IMR-90 (cell line): ENCODE measurements around the gene LDAH. TPM values are rescaled to one million over a fixed set of nuclear protein-coding genes. Genes with fewer than 3 reads are reported as not detected.

Experiments used
- ATAC-seq: fragments of 200-7000 bp; cut with Tn5 transposase; 2 replicates; pipeline ENCODE4 v1.9.1; 2020; ENCODE audit warnings: low read depth, mild to moderate bottlenecking, moderate library complexity
- BruUV-seq: library from RNA; stranded (reverse); fragments of 400-500 nt; replicated peaks from 2 replicates; lab custom pipeline; 2021; lab: Mats Ljungman, UMichigan
- CTCF ChIA-PET: fragments of 300-600 bp; formaldehyde crosslinking; extraction: SDS; loops from one replicate; lab custom pipeline; 2021; ENCODE audit warnings: antibody characterized with exemption; lab: Yijun Ruan, JAX
- POLR2A ChIA-PET: fragments of 300-600 bp; sonication (Branson Sonifier 250); formaldehyde crosslinking; loops from one replicate; lab custom pipeline; 2022; ENCODE audit warnings: antibody characterized with exemption; ENCODE audit not compliant: unreplicated experiment; lab: Charles Lee
- DNase-seq: peaks from one replicate; pipeline ENCODE4 v3.0.0; 2013
- H2AFZ ChIP-seq: replicated peaks from 2 replicates; pipeline ENCODE3; 2013; ENCODE audit warnings: low read length, mild to moderate bottlenecking; ENCODE audit not compliant: poor library complexity
- H2AK5ac ChIP-seq: 2 replicates; pipeline ENCODE4 v1.6.1; 2013; ENCODE audit warnings: low read depth, low read length, inconsistent platforms
- H2AK9ac ChIP-seq: replicated peaks from 2 replicates; pipeline ENCODE3; 2013; ENCODE audit warnings: mild to moderate bottlenecking, low read depth, low read length, moderate library complexity; ENCODE audit not compliant: poor library complexity
- H2BK120ac ChIP-seq: 2 replicates; pipeline ENCODE4 v1.6.1; 2013; ENCODE audit warnings: low read depth, low read length, inconsistent platforms
- H2BK15ac ChIP-seq: 3 replicates; pipeline ENCODE4 v1.6.1; 2013; ENCODE audit warnings: low read depth, low read length, inconsistent platforms
- H2BK20ac ChIP-seq: 2 replicates; pipeline ENCODE4 v1.6.1; 2013; ENCODE audit warnings: low read depth, mild to moderate bottlenecking, inconsistent platforms, low read length, moderate library complexity
- H2BK5ac ChIP-seq: 2 replicates; pipeline ENCODE4 v1.6.1; 2013; ENCODE audit warnings: mild to moderate bottlenecking, low read depth, low read length, inconsistent platforms; ENCODE audit not compliant: poor library complexity, severe bottlenecking
- H3K14ac ChIP-seq: replicated peaks from 2 replicates; pipeline ENCODE4 v1.6.1; 2013; ENCODE audit warnings: low read depth, low read length, inconsistent platforms
- H3K18ac ChIP-seq: 2 replicates; pipeline ENCODE4 v1.6.1; 2013; ENCODE audit warnings: low read depth, low read length, control low read depth
- H3K23ac ChIP-seq: 2 replicates; pipeline ENCODE4 v1.6.1; 2013; ENCODE audit warnings: low read depth, low read length, inconsistent platforms
- H3K27ac ChIP-seq: 2 replicates; pipeline ENCODE4 v1.5.1; 2013; ENCODE audit warnings: mild to moderate bottlenecking, control low read depth, low read length; ENCODE audit not compliant: insufficient read depth
- H3K27me3 ChIP-seq: 2 replicates; pipeline ENCODE4 v1.6.1; 2013; ENCODE audit warnings: low read length; ENCODE audit not compliant: control insufficient read depth, insufficient read depth
- H3K36me3 ChIP-seq: 2 replicates; pipeline ENCODE4 v1.6.1; 2013; ENCODE audit warnings: low read length, mixed read lengths; ENCODE audit not compliant: control insufficient read depth, insufficient read depth
- H3K4ac ChIP-seq: 2 replicates; pipeline ENCODE4 v1.6.1; 2013; ENCODE audit warnings: low read depth, low read length, inconsistent platforms
- H3K4me1 ChIP-seq: 2 replicates; pipeline ENCODE4 v1.6.1; 2013; ENCODE audit warnings: low read length, mixed read lengths; ENCODE audit not compliant: control insufficient read depth, insufficient read depth
- H3K4me2 ChIP-seq: 2 replicates; pipeline ENCODE4 v1.6.1; 2013; ENCODE audit warnings: low read depth, mild to moderate bottlenecking, control low read depth, low read length, moderate library complexity
- H3K4me3 ChIP-seq: 2 replicates; pipeline ENCODE4 v1.5.1; 2013; ENCODE audit warnings: low read depth, mild to moderate bottlenecking, control low read depth, low read length, moderate library complexity; ENCODE audit not compliant: insufficient read depth
- H3K56ac ChIP-seq: 2 replicates; pipeline ENCODE4 v1.6.1; 2013; ENCODE audit warnings: low read length, inconsistent platforms; ENCODE audit not compliant: insufficient read depth; ENCODE audit errors: extremely low read depth
- H3K79me1 ChIP-seq, 2 experiments: 2 replicates each; pipeline ENCODE4 v1.6.1; 2013; ENCODE audit warnings: low read length in 2 of 2, inconsistent platforms in 1 of 2, low read depth in 1 of 2
- H3K9ac ChIP-seq: 2 replicates; pipeline ENCODE4 v1.6.1; 2013; ENCODE audit warnings: low read depth, low read length, control low read depth
- H3K9me1 ChIP-seq: 2 replicates; pipeline ENCODE4 v1.6.1; 2013; ENCODE audit warnings: low read length, inconsistent platforms; ENCODE audit not compliant: insufficient read depth
- H3K9me3 ChIP-seq: 2 replicates; pipeline ENCODE4 v1.6.1; 2013; ENCODE audit warnings: low read length; ENCODE audit not compliant: control insufficient read depth, insufficient read depth
- H4K20me1 ChIP-seq: 2 replicates; pipeline ENCODE4 v1.6.1; 2013; ENCODE audit warnings: low read length, inconsistent platforms; ENCODE audit not compliant: insufficient read depth
- H4K5ac ChIP-seq: 2 replicates; pipeline ENCODE4 v1.6.1; 2013; ENCODE audit warnings: mild to moderate bottlenecking, low read depth, low read length, control low read depth
- H4K8ac ChIP-seq, 2 experiments: 2 replicates each; pipeline ENCODE4 v1.6.1; 2013; ENCODE audit warnings: low read depth in 2 of 2, low read length in 2 of 2, control low read depth in 1 of 2, inconsistent platforms in 1 of 2
- H4K91ac ChIP-seq: 2 replicates; pipeline ENCODE4 v1.6.1; 2013; ENCODE audit warnings: low read depth, low read length, inconsistent platforms; ENCODE audit not compliant: insufficient read depth
- BHLHE40 ChIP-seq: fragments of 150-350 bp; IDR thresholded peaks from 2 replicates; pipeline ENCODE4 v1.6.1; 2016; ENCODE audit warnings: mild to moderate bottlenecking, low read depth, low read length
- CEBPB ChIP-seq: IDR thresholded peaks from 2 replicates; pipeline ENCODE4 v1.6.1; 2012; ENCODE audit warnings: low read depth, low read length, improper control_type of control experiment
- CHD1 ChIP-seq: IDR thresholded peaks from 2 replicates; pipeline ENCODE4 v1.6.1; 2012; ENCODE audit warnings: low read depth, low read length, improper control_type of control experiment
- FOS ChIP-seq: fragments of 150-350 bp; IDR thresholded peaks from 2 replicates; pipeline ENCODE4 v1.6.1; 2016; ENCODE audit warnings: low read depth, low read length
- MAFK ChIP-seq: IDR thresholded peaks from 2 replicates; pipeline ENCODE4 v1.6.1; 2012; ENCODE audit warnings: low read depth, low read length, improper control_type of control experiment
- MAZ ChIP-seq: IDR thresholded peaks from 2 replicates; pipeline ENCODE4 v1.6.1; 2012; ENCODE audit warnings: low read depth, mild to moderate bottlenecking, low read length, improper control_type of control experiment, moderate library complexity, borderline replicate concordance
- MXI1 ChIP-seq: IDR thresholded peaks from 2 replicates; pipeline ENCODE4 v1.6.1; 2012; ENCODE audit warnings: low read depth, mild to moderate bottlenecking, low read length, moderate library complexity, borderline replicate concordance
- NFE2L2 ChIP-seq: fragments of 150-350 bp; IDR thresholded peaks from 2 replicates; pipeline ENCODE4 v1.6.1; 2016; ENCODE audit warnings: low read depth, mild to moderate bottlenecking, low read length
- POLR2A ChIP-seq: IDR thresholded peaks from 2 replicates; pipeline ENCODE4 v1.6.1; 2012; ENCODE audit warnings: mild to moderate bottlenecking, low read depth, low read length
- RAD21 ChIP-seq: IDR thresholded peaks from 2 replicates; pipeline ENCODE4 v1.6.1; 2012; ENCODE audit warnings: low read length, improper control_type of control experiment
- RCOR1 ChIP-seq: IDR thresholded peaks from 2 replicates; pipeline ENCODE4 v1.6.1; 2012; ENCODE audit warnings: mild to moderate bottlenecking, low read length, improper control_type of control experiment; ENCODE audit not compliant: insufficient replicate concordance
- RFX5 ChIP-seq: IDR thresholded peaks from 2 replicates; pipeline ENCODE4 v1.8.0; 2012; ENCODE audit warnings: low read depth, mild to moderate bottlenecking, low read length, moderate library complexity
- SMC3 ChIP-seq: fragments of 150-350 bp; IDR thresholded peaks from 2 replicates; pipeline ENCODE4 v1.6.1; 2016; ENCODE audit warnings: low read depth, mild to moderate bottlenecking, antibody characterized with exemption, low read length, moderate library complexity
- WGBS, 2 experiments: methylation state at CpG; one replicate each; pipeline versions ENCODE4 v1.1.5 to v1.1.7; 2013; ENCODE audit warnings: missing lambda C conversion rate in 2 of 2; ENCODE audit not compliant: insufficient read length in 1 of 2; ENCODE audit errors: extremely low coverage in 2 of 2; 5-methylcytosine and 5-hydroxymethylcytosine counted together
- dilution Hi-C: fragments of 300-500 bp; cut with HindIII; formaldehyde crosslinking; loops from one replicate; pipeline ENCODE4 v1.14.3; 2018; ENCODE audit warnings: low sequenced_read_pairs; ENCODE audit not compliant: unreplicated experiment
- in situ Hi-C: fragments of 300-500 bp; cut with MboI; formaldehyde crosslinking; loops from 3 replicates; pipeline ENCODE4 v1.14.3; 2019; ENCODE audit warnings: low sequenced_read_pairs, inconsistent platforms, mixed read lengths
- intact Hi-C: fragments of 100-400 bp; cut with micrococcal nuclease; formaldehyde crosslinking; loops from 2 replicates; pipeline ENCODE4 v1.10.0; 2022
- polyA plus RNA-seq, 3 experiments: library from polyadenylated mRNA; depleted of rRNA; stranded (reverse); fragments of >200 nt; gene quantifications; 2 replicates each; pipeline ENCODE4 v1.2.3, GENCODE V29; 2012; ENCODE audit warnings: low replicate concordance in 1 of 3
- total RNA-seq: library from RNA; depleted of rRNA; stranded (reverse); fragments of >200 nt; gene quantifications from 2 replicates; pipeline ENCODE4 v1.2.3, GENCODE V29; 2012
- TF ChIP-seq, protein P1 (sequence below): fragments of 150-350 bp; IDR thresholded peaks from 2 replicates; pipeline ENCODE4 v1.6.1; 2016; ENCODE audit warnings: low read depth, mild to moderate bottlenecking, low read length, moderate library complexity, borderline replicate concordance
- TF ChIP-seq, protein P2 (sequence below): conservative IDR thresholded peaks from 2 replicates; pipeline ENCODE4 v1.5.1; 2012; ENCODE audit warnings: mild to moderate bottlenecking, low read depth, low read length, improper control_type of control experiment
- TF ChIP-seq, protein P3 (sequence below): fragments of 150-350 bp; IDR thresholded peaks from 2 replicates; pipeline ENCODE4 v1.6.1; 2017; ENCODE audit warnings: mild to moderate bottlenecking, antibody characterized with exemption, low read length, low read depth

LDAH gene
- total and polyA plus RNA-seq, 2 of the 4 experiments (the other 2 are of a cell fraction): 12.1 to 31.7 TPM

DNA sequence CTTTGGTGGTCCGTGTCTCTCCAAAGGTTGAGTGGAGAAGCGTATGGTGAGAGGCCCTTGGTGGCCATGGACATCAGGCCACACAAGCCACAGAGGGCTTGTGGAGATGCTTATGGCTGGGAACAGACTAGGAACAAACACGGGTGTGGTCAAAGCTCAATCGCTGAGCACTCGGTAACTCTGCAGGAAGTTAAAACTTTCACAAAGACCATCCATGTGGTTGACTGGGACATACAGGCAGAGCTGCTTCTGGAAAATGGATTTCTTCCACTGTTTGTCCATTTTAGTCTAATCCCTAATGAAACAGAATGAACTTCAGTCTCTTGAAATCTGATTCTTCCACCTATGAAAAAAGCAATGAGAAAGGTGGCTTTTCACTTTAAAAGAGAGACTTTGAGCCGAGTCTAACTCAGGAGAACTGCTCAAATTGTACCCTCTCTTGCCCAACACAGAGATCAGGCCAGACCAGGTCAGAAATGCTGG lies 138.3 kb downstream of the LDAH start:
- Histone ChIP-seq H3K4me2 (no peak overlapping the region), H2AK9ac (no peak overlapping the region), H2BK120ac (no peak overlapping the region), H4K20me1 (no peaks in the 10 kb centered on the region), H3K36me3 (peaks cover 5% of the 10 kb centered on the region), H3K9me3 (no peaks in the 10 kb centered on the region), H3K27ac (no peak overlapping the region), H3K56ac (no peak overlapping the region), H3K4ac (no peak overlapping the region), H2BK15ac (no peak overlapping the region), H2BK5ac (no peak overlapping the region), H3K18ac (no peak overlapping the region), H2BK20ac (no peak overlapping the region), H2AK5ac (no peak overlapping the region), H3K14ac (no peak overlapping the region), H3K4me3 (no peak overlapping the region), H3K79me1 (no peaks in the 10 kb centered on the region), H2AFZ (no peak overlapping the region), H3K9me1 (no peaks in the 10 kb centered on the region; the same call in 1 of the 2 replicates), H3K23ac (no peak overlapping the region), H4K5ac (no peak overlapping the region), H3K4me1 (no peaks in the 10 kb centered on the region), H3K27me3 (no peaks in the 10 kb centered on the region), H4K8ac (no peak overlapping the region), H4K91ac (no peak overlapping the region), H3K9ac (no peak overlapping the region)
- TF ChIP-seq POLR2A: no peak
- TF ChIP-seq, protein P1, sequence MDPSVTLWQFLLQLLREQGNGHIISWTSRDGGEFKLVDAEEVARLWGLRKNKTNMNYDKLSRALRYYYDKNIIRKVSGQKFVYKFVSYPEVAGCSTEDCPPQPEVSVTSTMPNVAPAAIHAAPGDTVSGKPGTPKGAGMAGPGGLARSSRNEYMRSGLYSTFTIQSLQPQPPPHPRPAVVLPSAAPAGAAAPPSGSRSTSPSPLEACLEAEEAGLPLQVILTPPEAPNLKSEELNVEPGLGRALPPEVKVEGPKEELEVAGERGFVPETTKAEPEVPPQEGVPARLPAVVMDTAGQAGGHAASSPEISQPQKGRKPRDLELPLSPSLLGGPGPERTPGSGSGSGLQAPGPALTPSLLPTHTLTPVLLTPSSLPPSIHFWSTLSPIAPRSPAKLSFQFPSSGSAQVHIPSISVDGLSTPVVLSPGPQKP: no peak
- no peak for TF ChIP-seq MXI1
- TF ChIP-seq, protein P2, sequence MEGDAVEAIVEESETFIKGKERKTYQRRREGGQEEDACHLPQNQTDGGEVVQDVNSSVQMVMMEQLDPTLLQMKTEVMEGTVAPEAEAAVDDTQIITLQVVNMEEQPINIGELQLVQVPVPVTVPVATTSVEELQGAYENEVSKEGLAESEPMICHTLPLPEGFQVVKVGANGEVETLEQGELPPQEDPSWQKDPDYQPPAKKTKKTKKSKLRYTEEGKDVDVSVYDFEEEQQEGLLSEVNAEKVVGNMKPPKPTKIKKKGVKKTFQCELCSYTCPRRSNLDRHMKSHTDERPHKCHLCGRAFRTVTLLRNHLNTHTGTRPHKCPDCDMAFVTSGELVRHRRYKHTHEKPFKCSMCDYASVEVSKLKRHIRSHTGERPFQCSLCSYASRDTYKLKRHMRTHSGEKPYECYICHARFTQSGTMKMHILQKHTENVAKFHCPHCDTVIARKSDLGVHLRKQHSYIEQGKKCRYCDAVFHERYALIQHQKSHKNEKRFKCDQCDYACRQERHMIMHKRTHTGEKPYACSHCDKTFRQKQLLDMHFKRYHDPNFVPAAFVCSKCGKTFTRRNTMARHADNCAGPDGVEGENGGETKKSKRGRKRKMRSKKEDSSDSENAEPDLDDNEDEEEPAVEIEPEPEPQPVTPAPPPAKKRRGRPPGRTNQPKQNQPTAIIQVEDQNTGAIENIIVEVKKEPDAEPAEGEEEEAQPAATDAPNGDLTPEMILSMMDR: no peak
- TF ChIP-seq MAFK: no peak
- no peak for TF ChIP-seq FOS
- no peak for TF ChIP-seq MAZ
- TF ChIP-seq NFE2L2: no peak
- no peak for TF ChIP-seq RAD21
- no peak for TF ChIP-seq CHD1
- TF ChIP-seq SMC3: no peak
- no peak for TF ChIP-seq RFX5
- TF ChIP-seq BHLHE40: no peak
- TF ChIP-seq RCOR1: no peak
- TF ChIP-seq, protein P3, sequence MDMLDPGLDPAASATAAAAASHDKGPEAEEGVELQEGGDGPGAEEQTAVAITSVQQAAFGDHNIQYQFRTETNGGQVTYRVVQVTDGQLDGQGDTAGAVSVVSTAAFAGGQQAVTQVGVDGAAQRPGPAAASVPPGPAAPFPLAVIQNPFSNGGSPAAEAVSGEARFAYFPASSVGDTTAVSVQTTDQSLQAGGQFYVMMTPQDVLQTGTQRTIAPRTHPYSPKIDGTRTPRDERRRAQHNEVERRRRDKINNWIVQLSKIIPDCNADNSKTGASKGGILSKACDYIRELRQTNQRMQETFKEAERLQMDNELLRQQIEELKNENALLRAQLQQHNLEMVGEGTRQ: no peak
- no peak for TF ChIP-seq CEBPB
- in situ Hi-C loops: no loop called here
- ATAC-seq: no peak
- no CpG with 5 or more reads among the region's 6 CpGs for WGBS, 2 experiments
- ChIA-PET POLR2A (no interaction called here), CTCF (interaction anchor here (0.7 to 1.6 kb wide), 3 partner anchors 9 to 33 kb away, joined by 4 to 6 read pairs (median 4); no protein-coding TSS in a partner anchor)
- DNase-seq: no peak
- no TSS peak for BruUV-seq
- dilution Hi-C loops: loop anchor here (25.0 kb wide), 1 partner anchor 253 kb away; no protein-coding TSS in a partner anchor
- intact Hi-C loops: no loop called here
